HG02840 (cell line): Measurements from ENCODE around the gene PARP3.

Experiments
- ATAC-seq: cut with Tn5 transposase; IDR thresholded peaks from one replicate; pipeline ENCODE4 v1.9.1; 2021; ENCODE audit warnings: mild to moderate bottlenecking, moderate library complexity, moderate number of reproducible peaks; ENCODE audit not compliant: unreplicated experiment, low FRiP score

The PARP3 gene

DNA sequence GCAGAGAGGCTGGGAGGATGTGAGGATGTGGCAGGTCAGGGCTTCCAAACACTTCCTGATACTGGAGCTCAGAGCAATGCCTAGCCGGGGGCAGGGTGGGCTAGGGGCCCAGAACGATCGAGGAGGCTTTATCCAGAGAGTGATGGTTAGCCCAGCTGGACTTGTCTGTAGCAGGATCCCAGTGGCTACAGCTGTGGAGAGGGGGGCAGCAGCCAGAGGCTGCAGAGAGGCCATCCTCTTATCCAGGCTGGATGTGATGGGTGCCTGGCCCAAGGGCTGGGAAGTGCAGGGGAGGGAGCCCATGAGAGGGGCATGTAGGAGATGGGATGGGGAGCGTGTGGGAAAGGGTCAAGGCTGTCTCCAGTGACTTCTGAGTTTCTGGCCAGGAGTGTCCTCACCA is 4.6 kb downstream of the PARP3 start:
- ATAC-seq, result no peak

DNA sequence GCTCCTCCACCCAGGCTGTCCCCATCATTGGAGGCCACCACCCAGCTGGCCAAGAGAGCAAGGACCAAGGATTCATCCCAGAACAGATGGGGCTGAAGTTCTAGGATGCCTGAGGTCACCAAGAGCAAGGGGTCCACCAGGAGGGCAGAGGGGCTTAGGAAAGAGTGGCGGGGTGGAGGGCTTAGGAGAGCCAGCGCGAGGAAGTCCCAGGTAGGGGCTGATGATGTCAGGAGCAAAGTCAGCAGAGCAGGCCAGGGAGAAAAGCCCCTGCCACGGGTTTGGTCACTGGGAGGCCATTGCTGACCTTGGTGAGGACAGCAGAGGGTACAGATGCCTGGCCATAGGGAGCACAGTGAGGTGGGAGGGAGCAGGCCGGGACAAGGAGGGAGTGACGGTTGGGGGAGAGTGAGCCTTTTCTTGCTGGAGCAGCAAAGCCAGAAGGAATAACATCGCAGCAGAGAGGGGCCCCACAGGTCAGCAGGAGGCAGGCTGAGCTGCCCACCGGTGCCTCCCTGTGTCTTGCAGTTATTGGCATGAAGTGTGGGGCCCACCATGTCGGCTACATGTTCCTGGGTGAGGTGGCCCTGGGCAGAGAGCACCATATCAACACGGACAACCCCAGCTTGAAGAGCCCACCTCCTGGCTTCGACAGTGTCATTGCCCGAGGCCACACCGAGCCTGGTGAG is 5.2 kb downstream of the PARP3 start:
- ATAC-seq, result no peak

DNA sequence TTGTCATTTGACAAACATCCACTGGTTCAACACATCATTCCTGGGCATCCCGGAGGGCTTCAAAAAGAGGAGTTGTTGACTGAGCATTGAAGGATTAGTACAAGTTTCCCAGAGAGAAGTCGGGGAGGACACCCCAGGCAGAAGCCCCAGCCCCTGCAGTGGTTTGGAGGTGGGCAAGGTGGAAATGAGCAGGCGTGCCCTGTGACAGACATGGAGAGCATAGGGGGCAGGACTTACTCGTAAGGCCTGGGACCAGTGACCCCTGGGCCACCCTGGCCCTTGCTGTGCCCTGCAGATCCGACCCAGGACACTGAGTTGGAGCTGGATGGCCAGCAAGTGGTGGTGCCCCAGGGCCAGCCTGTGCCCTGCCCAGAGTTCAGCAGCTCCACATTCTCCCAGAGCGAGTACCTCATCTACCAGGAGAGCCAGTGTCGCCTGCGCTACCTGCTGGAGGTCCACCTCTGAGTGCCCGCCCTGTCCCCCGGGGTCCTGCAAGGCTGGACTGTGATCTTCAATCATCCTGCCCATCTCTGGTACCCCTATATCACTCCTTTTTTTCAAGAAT is 5.9 kb downstream of the PARP3 start:
- ATAC-seq, result no peak

DNA sequence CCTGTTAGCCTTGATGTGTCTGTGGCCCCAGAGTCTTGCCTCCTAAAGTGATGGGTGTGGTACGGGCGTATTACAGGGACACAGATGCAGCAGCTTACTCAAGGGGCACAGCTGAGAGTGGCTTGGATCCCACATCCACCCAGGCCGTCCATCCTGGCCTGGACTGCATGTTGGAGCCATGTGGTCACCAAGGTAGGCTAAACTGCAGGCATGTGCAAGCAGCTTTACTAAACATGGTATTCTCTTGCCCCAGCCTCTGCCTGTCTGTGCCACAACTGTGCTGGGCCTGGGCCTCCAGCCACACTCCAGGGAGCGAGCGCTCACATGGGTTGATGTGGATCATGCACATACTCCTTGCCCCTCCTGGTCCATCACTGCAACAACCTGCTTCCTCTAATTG is 7.0 kb downstream of the PARP3 start:
- ATAC-seq, result no peak

DNA sequence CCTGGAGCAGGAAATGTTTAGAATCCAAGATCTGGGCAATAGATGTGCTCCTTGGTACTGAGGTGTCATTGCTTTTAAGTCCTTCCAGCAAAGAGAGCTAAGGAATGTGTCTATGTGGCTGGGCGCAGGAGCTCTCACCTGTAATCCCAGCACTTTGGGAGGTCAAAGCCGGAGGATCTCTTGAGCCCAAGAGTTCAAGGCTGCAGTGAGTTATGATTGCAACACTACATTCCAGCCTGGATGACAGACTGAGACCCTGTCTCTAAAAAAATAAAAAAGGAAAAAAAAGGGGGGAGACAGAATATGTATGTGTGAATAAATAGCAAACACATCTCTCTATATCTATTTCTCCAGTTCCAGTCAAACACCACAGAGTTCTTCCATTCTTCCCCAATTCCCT is 8.7 kb downstream of the PARP3 start:
- ATAC-seq, result no peak

DNA sequence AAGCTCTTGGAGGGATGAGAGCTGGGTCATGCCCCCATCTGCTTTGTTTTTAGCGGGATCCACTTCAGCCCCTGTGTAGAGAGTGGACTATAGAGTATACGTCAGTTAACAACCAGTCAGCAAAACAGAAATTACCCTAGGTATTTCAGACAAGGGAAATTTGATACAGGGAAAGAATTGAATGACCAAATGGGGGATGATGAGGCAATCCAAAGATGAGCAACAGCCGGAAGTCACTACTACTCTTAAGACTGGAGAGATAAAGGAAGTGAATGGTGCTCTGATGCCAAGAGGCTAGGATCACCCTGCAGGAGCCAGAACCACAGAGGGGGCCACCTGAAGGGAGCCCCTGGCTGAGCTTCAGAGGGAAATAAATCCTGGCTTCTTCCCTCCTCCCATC is 11.3 kb downstream of the PARP3 start:
- ATAC-seq, result no peak

DNA sequence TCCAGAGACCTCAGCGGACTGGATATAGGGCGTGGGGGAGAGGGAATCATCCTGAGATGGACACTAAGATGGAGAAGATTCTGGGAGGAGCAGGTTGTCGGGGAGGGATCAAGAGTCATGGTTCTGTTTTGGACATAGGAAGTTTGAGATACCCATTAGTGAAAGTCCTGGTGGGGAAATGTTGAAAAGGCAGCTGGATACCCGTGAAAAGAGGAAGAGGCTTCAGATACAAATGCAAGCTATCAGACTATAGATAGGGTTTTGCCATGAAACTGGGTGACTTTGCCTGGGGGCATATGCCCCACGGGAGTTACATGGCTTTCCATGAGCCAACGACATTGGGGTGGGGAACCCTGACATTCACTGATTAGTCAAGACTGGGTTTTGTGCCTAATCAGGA is 11.9 kb downstream of the PARP3 start:
- ATAC-seq, result no peak

DNA sequence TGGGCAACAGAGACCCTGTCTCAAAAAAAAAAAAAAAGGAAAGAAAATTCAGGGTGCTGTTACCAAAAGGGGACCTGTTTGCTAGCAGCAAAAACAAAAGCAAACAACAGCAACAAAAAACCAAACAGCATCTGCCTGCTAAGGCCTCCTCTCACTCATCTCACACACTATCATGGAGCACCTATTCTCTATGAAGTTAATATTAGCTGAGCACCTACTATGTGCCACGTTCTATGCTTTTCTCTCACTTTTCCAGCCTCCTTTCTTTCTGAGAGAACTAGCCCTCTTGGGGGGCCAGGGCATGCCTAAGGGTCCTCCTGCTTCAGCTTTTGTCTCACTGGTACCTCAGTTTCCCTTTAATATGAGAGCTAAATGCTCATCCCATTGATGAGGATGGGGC is 12.6 kb downstream of the PARP3 start:
- ATAC-seq, result no peak

DNA sequence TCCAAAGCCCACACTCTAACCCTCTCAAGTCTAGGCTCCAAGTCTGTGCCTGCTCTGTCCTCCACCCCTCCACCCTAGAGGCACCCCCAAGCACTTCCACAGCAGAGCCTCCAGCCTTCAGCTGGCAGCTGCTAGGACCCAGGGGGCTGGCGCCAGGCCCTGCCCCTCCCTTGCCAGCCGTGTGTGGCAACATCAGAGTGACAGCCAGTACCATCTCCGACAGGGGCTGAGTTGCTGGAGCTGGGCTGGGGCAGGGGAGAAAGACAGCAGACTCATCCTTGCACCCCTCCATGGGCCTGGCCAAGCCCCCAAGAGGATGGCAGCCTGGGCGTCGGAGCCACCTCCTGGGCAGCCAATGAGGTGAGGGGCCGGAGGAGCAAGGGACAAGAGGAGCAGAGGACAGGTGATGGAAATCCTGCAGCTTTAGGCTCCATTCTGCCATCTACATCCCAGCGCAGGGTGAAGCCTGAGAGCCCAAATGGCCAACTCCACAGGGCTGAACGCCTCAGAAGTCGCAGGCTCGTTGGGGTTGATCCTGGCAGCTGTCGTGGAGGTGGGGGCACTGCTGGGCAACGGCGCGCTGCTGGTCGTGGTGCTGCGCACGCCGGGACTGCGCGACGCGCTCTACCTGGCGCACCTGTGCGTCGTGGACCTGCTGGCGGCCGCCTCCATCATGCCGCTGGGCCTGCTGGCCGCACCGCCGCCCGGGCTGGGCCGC is 13.2 kb downstream of the PARP3 start, which contains the start of gene GPR62:
Gene GPR62, plus strand, starts transcription at position 207 of the 718 bp plus-strand sequence. Its CDS starts 272 bp downstream, at position 479.
- ATAC-seq, result no peak

DNA sequence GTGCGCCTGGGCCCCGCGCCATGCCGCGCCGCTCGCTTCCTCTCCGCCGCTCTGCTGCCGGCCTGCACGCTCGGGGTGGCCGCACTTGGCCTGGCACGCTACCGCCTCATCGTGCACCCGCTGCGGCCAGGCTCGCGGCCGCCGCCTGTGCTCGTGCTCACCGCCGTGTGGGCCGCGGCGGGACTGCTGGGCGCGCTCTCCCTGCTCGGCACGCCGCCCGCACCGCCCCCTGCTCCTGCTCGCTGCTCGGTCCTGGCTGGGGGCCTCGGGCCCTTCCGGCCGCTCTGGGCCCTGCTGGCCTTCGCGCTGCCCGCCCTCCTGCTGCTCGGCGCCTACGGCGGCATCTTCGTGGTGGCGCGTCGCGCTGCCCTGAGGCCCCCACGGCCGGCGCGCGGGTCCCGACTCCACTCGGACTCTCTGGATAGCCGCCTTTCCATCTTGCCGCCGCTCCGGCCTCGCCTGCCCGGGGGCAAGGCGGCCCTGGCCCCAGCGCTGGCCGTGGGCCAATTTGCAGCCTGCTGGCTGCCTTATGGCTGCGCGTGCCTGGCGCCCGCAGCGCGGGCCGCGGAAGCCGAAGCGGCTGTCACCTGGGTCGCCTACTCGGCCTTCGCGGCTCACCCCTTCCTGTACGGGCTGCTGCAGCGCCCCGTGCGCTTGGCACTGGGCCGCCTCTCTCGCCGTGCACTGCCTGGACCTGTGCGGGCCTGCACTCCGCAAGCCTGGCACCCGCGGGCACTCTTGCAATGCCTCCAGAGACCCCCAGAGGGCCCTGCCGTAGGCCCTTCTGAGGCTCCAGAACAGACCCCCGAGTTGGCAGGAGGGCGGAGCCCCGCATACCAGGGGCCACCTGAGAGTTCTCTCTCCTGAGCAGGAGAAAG is 14.0 kb downstream of the PARP3 start:
- ATAC-seq, result no peak

DNA sequence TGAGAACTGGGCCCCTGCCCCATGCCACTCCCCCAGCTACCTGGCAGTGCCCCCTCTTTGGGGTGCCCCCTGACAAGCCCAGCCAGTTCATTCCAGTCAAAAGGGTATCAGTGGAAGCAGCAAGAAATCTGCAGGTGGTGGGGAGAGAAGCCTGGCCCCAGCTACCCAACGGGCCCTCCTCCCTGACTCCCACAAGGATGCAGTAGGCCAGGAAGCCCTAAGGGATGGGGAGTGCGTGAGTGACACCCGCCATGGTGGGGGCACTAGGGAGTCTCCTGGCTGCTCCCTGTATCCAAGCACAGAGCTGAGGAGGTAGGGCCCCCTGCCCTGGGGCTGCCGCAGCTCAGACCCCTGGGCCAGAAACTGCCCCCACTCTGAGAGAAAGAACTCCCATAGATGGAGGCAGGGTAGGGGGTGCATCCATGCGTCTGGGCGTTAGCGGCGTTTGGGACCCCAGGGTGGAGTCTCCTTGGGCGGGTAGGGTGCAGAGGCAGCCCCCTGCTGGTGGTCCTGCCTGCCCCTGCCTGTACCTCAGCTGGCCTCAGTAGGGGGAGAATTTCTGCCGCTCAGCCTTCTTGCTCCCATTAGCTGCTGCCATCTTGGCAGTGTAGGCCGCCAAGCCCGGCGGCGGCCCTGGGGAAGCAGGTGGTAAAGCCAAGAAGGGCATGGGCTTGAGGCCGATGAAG is 15.5 kb downstream of the PARP3 start:
- ATAC-seq, result no peak

DNA sequence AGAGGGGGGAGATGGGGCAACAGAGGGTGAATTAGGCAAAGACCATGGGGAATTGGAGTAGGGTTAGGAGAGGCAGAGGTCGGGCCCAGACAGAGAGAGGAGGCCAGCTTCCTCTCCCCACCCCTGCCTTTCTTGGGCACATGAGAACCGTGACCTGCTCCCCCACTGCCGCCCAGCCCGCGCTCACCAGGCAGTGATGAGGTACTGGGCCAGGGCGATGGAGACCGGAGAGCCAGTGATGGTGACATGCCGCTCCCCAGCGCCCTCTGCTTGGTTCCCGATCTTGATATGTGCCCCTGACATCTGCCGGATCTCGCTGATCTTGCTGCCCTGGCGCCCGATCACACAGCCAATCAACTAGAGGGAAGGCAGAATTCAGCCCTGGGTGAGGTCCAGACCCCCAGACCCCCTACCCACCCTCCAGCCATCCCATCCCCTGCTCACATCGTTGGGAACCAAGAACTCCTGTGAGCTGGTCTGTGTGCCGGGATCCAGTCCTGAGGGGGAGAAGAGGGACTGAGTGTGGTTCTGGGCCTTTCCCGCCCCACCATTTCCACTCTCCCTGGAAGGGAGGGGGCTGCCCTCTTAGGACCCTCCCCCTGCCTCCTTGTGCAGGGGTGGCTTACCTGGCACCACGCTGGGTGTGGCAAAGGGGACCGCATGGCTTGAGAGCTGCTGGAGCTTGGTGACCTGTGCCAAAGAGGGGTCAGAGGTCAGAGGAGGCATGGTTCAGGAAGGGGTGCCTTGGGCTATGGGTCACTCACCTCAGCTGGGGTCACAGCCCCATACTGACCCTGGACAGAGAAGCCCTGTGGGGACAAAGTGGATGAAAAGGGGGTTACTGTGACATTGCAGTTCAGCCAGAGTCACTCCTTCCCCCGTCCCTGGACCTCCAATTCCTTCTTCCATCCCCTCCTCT is 16.7 kb downstream of the PARP3 start:
- ATAC-seq, result no peak

DNA sequence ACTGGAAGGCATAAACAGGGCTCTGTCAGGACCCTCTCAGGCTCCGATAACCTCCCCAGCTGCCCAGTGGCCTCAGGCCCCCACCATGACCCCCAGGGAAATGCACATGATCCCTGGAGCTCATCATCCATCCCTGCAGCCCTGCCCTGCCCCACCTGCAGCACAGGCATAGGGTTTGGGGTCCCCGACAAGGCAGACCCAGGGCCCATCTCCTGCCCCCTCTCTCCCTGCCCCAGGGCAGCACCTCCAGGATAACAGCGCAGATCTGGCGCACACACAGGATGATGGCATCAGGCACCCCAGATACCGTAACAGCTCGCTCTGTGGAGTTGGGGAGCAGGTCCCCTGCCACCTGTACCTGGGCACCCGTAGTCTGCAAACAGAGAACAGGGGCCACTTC is 17.5 kb downstream of the PARP3 start:
- no peak for ATAC-seq

DNA sequence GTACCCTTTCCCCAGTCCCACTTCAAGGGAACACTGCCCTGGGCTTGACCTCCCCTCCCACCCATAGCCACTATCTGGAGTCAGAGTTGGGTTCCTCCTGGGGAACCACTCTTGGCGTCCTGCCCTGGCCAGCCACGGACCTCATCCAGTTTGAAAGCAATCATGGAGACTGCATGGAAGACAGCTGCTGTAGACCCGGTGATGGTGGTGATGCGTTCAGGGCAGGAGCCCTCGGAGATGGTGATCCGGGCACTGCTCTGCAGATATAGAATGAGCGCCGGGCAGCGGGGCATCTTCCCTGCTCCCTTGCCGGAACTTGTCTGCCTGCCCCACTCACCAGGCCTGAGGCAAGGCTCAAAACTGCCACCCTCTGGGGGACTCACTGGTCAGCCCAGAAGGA is 18.2 kb downstream of the PARP3 start:
- ATAC-seq, result no peak

DNA sequence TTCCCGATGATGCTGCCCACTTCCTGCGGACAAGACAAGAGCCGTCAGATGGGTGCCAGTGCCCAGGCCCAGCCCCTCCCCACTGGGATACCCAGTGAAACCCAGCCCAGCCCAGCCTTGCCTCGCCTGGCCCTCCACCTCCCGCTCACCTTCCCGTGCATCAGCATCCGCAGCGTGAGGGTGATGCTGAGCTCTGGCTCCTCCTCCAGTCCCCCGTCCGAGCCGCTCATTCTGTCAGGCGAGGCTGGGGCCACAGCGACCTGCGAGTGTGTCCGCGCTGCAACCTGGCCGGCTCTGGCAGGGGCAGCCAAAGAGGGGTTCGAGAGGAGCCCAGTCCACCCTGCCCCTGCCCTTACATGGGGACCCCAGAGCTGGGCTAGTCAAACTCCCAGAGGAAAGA is 18.8 kb downstream of the PARP3 start:
- ATAC-seq, result no peak

DNA sequence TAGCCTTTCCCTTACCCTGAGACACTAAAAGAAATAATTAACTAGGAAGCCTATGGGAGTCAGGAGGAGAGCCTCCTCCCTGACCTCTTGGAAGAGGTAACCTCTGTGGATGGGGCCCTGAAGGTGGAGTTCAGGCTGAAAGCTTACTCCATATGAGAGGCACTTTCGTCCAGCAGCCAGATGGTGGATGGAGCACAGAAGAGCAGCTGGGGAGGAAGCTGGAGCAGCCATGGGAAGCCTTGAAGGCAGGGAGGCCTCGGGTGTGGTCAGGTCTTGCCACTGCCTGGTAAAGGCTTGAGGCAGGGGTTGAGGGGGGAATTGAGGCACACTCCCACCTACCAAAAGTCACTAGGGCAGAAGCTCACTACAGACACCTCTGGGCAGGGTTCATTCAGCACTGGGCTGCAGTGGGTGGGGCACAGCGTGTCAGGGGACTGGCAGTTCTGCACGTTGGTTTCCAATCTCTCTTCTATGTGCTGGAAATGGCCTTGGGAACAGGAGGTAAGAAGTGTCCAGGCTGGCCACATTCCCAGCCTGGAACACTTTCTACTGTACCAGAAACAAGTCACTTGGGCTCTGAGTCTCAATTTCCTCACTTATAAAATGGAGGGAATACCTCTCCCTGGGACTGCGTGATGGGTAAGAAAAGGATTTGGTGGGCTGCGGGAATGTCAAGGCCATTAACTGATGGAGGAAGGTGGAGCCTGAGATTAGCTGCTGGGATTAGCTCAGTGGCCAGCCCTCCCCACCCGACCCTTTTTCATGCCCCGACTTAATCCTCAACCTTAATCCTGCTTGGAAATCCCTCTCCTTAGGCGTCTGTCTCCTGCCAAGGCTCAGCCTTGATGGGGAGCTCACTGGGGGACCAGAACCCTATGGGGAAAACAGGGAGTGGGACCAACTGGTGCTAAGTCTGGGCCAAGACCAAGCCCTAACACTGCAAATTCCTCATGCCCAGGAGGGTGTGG is 19.7 kb downstream of the PARP3 start:
- no peak for ATAC-seq

DNA sequence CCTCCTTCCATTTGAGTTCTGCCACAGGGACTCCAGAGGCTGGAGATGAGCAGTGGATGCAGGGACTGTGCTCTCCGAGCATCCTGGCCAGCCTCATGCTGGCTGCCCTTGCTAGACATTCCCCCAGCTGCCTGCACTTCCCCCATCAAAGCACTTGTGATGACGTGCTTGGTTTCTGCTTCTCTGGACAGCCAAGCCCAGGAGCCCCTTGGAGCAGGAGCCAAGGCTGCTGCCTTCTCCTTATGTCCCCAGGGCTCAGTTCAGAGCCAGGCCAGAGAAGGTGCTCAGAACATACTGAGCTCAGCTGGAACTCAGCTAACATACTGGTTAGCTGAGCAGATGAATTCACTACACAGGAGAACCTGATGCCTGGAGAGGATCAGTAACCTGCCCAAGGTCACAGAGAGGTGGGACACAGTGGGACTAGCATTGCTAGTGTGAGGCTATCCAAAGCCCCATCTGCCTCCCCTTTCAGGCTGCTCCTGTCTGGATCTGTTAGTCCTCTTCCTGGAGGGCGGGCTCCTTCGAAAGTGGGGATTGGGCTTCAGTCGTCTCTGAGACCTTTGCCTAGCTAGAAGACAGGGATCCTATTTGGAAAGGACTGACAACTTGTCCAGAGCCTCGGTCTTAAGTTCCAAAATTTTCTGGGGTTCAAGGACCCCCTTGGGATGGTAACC is 20.8 kb downstream of the PARP3 start:
- ATAC-seq, result no peak
